ENCODE data around the gene ASCC1.

DNA sequence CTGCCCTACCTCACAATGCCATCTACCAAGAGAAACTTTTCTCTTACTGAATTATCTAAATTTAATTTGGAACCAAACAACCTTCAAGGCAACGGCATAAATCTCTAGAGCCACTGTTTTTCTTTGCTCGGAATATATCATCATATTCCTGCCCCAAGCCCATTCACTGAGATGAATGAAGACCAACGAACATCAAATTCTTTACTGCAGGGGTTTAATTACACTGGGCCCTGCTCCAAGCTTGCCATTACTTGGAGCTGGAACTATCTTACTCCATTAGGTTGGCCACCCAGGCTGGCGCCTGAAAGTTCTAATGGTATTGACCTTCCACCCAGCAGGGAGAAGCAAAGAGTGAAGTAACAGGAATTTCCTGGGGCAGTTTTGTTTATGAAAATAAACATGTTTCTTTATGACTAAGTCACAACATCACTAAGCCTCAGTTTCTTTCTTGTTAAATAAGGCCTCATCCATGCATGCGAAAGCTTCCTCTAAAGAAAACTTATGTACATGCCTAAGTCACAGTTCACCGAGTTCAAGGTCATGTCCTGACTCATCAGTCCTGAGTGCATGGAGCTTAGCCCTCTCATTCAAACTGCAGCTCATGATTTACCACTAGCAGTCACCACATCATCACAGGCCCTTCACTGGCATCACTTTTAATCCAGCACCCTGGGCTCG is 42.3 kb downstream of the ASCC1 start:
- TF ChIP-seq EZH2 (IDR thresholded peaks at IDR 0.05; ENCODE audit: insufficient read depth, poor library complexity, severe bottlenecking) (no peak), EZH2phosphoT487 (IDR thresholded peaks at IDR 0.05; ENCODE audit: insufficient read depth, low read depth) (no peak)

Measured in GM23248 (cell line).